Mammary epithelial cell (primary cell): Measurements from ENCODE around the gene ZNF302.

Experiments
- CTCF ChIP-seq, 2 donors: IDR thresholded peaks in 1 of 2; conservative IDR thresholded peaks in 1 of 2; 2 replicates each; pipeline ENCODE4 v1.5.1; 2011 to 2012; ENCODE audit warnings: inconsistent platforms in 2 of 2, low read length in 2 of 2, mild to moderate bottlenecking in 2 of 2, control low read depth in 1 of 2, low read depth in 1 of 2; ENCODE audit not compliant: insufficient read depth in 1 of 2; ENCODE audit errors: extremely low read depth in 1 of 2
- EZH2 ChIP-seq: IDR thresholded peaks from 2 replicates; pipeline ENCODE4 v1.6.1; 2012; ENCODE audit warnings: low read length, inconsistent platforms, borderline replicate concordance

DNA sequence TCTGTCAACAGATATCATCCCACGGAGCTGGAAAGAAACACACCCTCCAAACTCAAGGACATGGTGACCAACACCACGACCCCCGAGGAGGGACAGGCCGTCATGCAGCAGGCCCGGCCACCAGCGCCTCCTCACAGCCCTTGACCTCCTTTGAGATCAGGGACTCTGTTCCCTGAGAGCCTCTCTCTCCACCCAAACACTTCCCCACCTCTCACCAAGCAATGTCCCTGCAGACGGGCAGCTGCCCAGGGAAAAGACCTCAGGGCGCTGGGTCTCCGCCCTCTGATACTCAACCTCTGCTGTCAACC, 10.6 kb upstream of the ZNF302 start:
- TF ChIP-seq CTCF (conservative IDR thresholded peaks at IDR 0.05 in 1 of 2, IDR thresholded peaks at IDR 0.05 in 1 of 2; ENCODE audit: extremely low read depth in 1 of 2, insufficient read depth in 1 of 2, low read depth in 1 of 2, low read length in 2 of 2) (no peak), EZH2 (no peak)
